H1 (cell line): ENCODE measurements around the gene GSE1. TPM values are rescaled to one million over a fixed set of nuclear protein-coding genes. Genes with fewer than 3 reads are reported as not detected.
A peak's percentile ranks its signal among the peaks of the same experiment; 100 is the strongest.

Source experiments
- CTCF ChIA-PET: fragments of 300-600 bp; sonication (Branson Sonifier 250); formaldehyde crosslinking; loops from one replicate; lab custom pipeline; 2021; ENCODE audit not compliant: partially characterized antibody; lab: Charles Lee
- POLR2A ChIA-PET: fragments of 300-600 bp; sonication (Branson Sonifier 250); formaldehyde crosslinking; loops from one replicate; lab custom pipeline; 2021; ENCODE audit warnings: inconsistent platforms; ENCODE audit not compliant: partially characterized antibody; lab: Charles Lee
- DNase-seq, 2 experiments: peaks; one replicate each; pipeline versions ENCODE4 v3.0.0 to v3.0.0-alpha.2; 2010 to 2022; ENCODE audit warnings: low spot score in 2 of 2, low read depth in 1 of 2, mixed read lengths in 1 of 2
- FAIRE-seq: peaks from 2 replicates; lab custom pipeline; 2011; peaks lifted over from hg19 to GRCh38; lab: Jason Lieb, UNC
- H2AFZ ChIP-seq: 2 replicates; pipeline ENCODE4 v1.8.1; 2012; ENCODE audit warnings: low read length, inconsistent platforms
- H2AK5ac ChIP-seq: 2 replicates; pipeline ENCODE4 v1.6.1; 2013; ENCODE audit warnings: low read depth, low read length
- H2BK120ac ChIP-seq: replicated peaks from 2 replicates; pipeline ENCODE3; 2013; ENCODE audit warnings: low read depth, low read length, inconsistent platforms
- H2BK12ac ChIP-seq: 2 replicates; pipeline ENCODE4 v1.6.1; 2013; ENCODE audit warnings: low read depth, low read length
- H2BK15ac ChIP-seq: 2 replicates; pipeline ENCODE4 v1.6.1; 2013; ENCODE audit warnings: low read length
- H2BK20ac ChIP-seq: 2 replicates; pipeline ENCODE4 v1.6.1; 2013; ENCODE audit warnings: low read length
- H2BK5ac ChIP-seq: 2 replicates; pipeline ENCODE4 v1.6.1; 2013; ENCODE audit warnings: low read depth, low read length
- H3K14ac ChIP-seq: 2 replicates; pipeline ENCODE4 v1.6.1; 2013; ENCODE audit warnings: inconsistent platforms; ENCODE audit not compliant: insufficient read length
- H3K18ac ChIP-seq: 2 replicates; pipeline ENCODE4 v1.6.1; 2013; ENCODE audit warnings: low read length; ENCODE audit errors: extremely low read depth
- H3K23ac ChIP-seq: 2 replicates; pipeline ENCODE4 v1.6.1; 2013; ENCODE audit warnings: inconsistent platforms; ENCODE audit not compliant: insufficient read length
- H3K23me2 ChIP-seq: 2 replicates; pipeline ENCODE4 v1.6.1; 2013; ENCODE audit warnings: low read depth, low read length
- H3K27ac ChIP-seq: 2 replicates; pipeline ENCODE4 v1.6.1; 2011; ENCODE audit warnings: low read depth, low read length, inconsistent platforms
- H3K27me3 ChIP-seq, 4 experiments: replicated peaks in 1 of 4; 1 replicate in 1 of 4; 2 replicates in 3 of 4; pipeline versions ENCODE4 v1.6.1 to v1.8.1; 2011 to 2013; ENCODE audit warnings: low read length in 3 of 4, mild to moderate bottlenecking in 3 of 4, inconsistent platforms in 2 of 4, mixed read lengths in 2 of 4, moderate library complexity in 1 of 4; ENCODE audit not compliant: control insufficient read depth in 3 of 4, insufficient read depth in 3 of 4; ENCODE audit errors: extremely low read depth in 1 of 4
- H3K36me3 ChIP-seq, 4 experiments: 2 replicates each; pipeline versions ENCODE4 v1.6.1 to v1.8.1; 2011 to 2013; ENCODE audit warnings: mild to moderate bottlenecking in 4 of 4, low read length in 3 of 4, moderate library complexity in 2 of 4, control low read depth in 1 of 4, inconsistent platforms in 1 of 4; ENCODE audit not compliant: insufficient read depth in 4 of 4, control insufficient read depth in 2 of 4
- H3K4ac ChIP-seq: replicated peaks from 2 replicates; pipeline ENCODE3; 2013; ENCODE audit warnings: low read length, low read depth, mixed read lengths, inconsistent platforms; ENCODE audit not compliant: insufficient read length
- H3K4me1 ChIP-seq, 4 experiments: replicated peaks in 1 of 4; 1 replicate in 1 of 4; 2 replicates in 3 of 4; pipeline versions ENCODE4 v1.6.1 to v1.8.1; 2011 to 2013; ENCODE audit warnings: low read length in 3 of 4, inconsistent platforms in 2 of 4, mixed read lengths in 1 of 4; ENCODE audit not compliant: insufficient read depth in 4 of 4, control insufficient read depth in 3 of 4
- H3K4me2 ChIP-seq, 2 experiments: 2 replicates each; pipeline versions ENCODE4 v1.6.1 to v1.8.1; 2011 to 2013; ENCODE audit warnings: low read depth in 2 of 2, low read length in 2 of 2, control low read depth in 1 of 2, inconsistent platforms in 1 of 2, mild to moderate bottlenecking in 1 of 2; ENCODE audit not compliant: insufficient read depth in 1 of 2
- H3K4me3 ChIP-seq, 4 experiments: fragments of 200-600, 300-600 bp in 1 of 4; sonication (generic), shearing (Covaris generic), sonication (Bioruptor Twin) in 1 of 4; 2 replicates each; pipeline versions ENCODE4 v1.5.1 to v1.8.1; 2011 to 2016; ENCODE audit warnings: low read length in 4 of 4, low read depth in 3 of 4, control low read depth in 2 of 4, inconsistent platforms in 2 of 4, mild to moderate bottlenecking in 2 of 4, mixed read lengths in 1 of 4, moderate library complexity in 1 of 4; ENCODE audit not compliant: insufficient read depth in 2 of 4; ENCODE audit errors: extremely low read depth in 1 of 4
- H3K56ac ChIP-seq: replicated peaks from 2 replicates; pipeline ENCODE3; 2013; ENCODE audit warnings: low read depth, mild to moderate bottlenecking, mixed read lengths, low read length, inconsistent platforms; ENCODE audit not compliant: insufficient read length
- H3K79me1 ChIP-seq: 2 replicates; pipeline ENCODE4 v1.6.1; 2013; ENCODE audit warnings: low read depth, low read length, control low read depth
- H3K79me2 ChIP-seq, 2 experiments: 2 replicates each; pipeline versions ENCODE4 v1.6.1 to v1.8.1; 2012 to 2013; ENCODE audit warnings: low read length in 2 of 2, mild to moderate bottlenecking in 2 of 2, inconsistent platforms in 1 of 2; ENCODE audit not compliant: insufficient read depth in 2 of 2, control insufficient read depth in 1 of 2
- H3K9ac ChIP-seq, 4 experiments: replicated peaks in 1 of 4; 1 replicate in 1 of 4; 2 replicates in 3 of 4; pipeline versions ENCODE4 v1.6.1 to v1.8.1; 2011 to 2013; ENCODE audit warnings: low read depth in 3 of 4, low read length in 3 of 4, control low read depth in 2 of 4, mild to moderate bottlenecking in 2 of 4, moderate library complexity in 2 of 4, inconsistent platforms in 1 of 4; ENCODE audit errors: extremely low read depth in 1 of 4
- H3K9me3 ChIP-seq, 2 experiments: 2 replicates each; pipeline versions ENCODE4 v1.6.1 to v1.8.1; 2012 to 2013; ENCODE audit warnings: mild to moderate bottlenecking in 2 of 2, moderate library complexity in 2 of 2, control low read depth in 1 of 2, inconsistent platforms in 1 of 2, low read depth in 1 of 2, low read length in 1 of 2, mixed read lengths in 1 of 2; ENCODE audit not compliant: insufficient read depth in 2 of 2
- H4K20me1 ChIP-seq, 2 experiments: replicated peaks in 1 of 2; 2 replicates each; pipeline versions ENCODE3 to v1.8.1; 2011 to 2013; ENCODE audit warnings: inconsistent platforms in 2 of 2, low read length in 2 of 2, mild to moderate bottlenecking in 1 of 2; ENCODE audit not compliant: insufficient read depth in 2 of 2, control insufficient read depth in 1 of 2
- H4K5ac ChIP-seq: 2 replicates; pipeline ENCODE4 v1.6.1; 2013; ENCODE audit warnings: low read length, low read depth, mixed read lengths, inconsistent platforms; ENCODE audit not compliant: insufficient read length
- H4K8ac ChIP-seq: 2 replicates; pipeline ENCODE4 v1.8.0; 2013; ENCODE audit warnings: mild to moderate bottlenecking, moderate library complexity, low read length, inconsistent platforms; ENCODE audit not compliant: insufficient read depth; ENCODE audit errors: extremely low read depth
- H4K91ac ChIP-seq: replicated peaks from 2 replicates; pipeline ENCODE3; 2013; ENCODE audit warnings: low read length, mixed read lengths, inconsistent platforms; ENCODE audit not compliant: insufficient read length
- BACH1 ChIP-seq: IDR thresholded peaks from 2 replicates; pipeline ENCODE4 v1.6.1; 2012; ENCODE audit warnings: low read length, improper control_type of control experiment
- CTBP2 ChIP-seq: IDR thresholded peaks from 2 replicates; pipeline ENCODE4 v1.7.0; 2011; ENCODE audit warnings: borderline replicate concordance, mild to moderate bottlenecking, moderate library complexity, mixed read lengths, low read length; ENCODE audit not compliant: insufficient read depth, insufficient read length
- EZH2 ChIP-seq: fragments of 200-600 bp; sonication (generic); IDR thresholded peaks from 2 replicates; pipeline ENCODE4 v1.7.1; 2012; ENCODE audit warnings: low read depth, mild to moderate bottlenecking, moderate library complexity, low read length, inconsistent platforms; ENCODE audit not compliant: severe bottlenecking
- HDAC2 ChIP-seq, 2 experiments: fragments of 300-600 bp in 1 of 2; sonication (generic) in 1 of 2; IDR thresholded peaks; 2 replicates each; pipeline ENCODE4 v1.6.1; 2011 to 2012; ENCODE audit warnings: low read depth in 2 of 2, low read length in 2 of 2, mild to moderate bottlenecking in 2 of 2, moderate library complexity in 2 of 2, borderline replicate concordance in 1 of 2, inconsistent platforms in 1 of 2
- PHF8 ChIP-seq: fragments of 200-600 bp; sonication (generic); conservative IDR thresholded peaks from 2 replicates; pipeline ENCODE4 v1.7.1; 2012; ENCODE audit warnings: low read depth, mild to moderate bottlenecking, inconsistent platforms, low read length, moderate library complexity
- POLR2A ChIP-seq, 2 experiments: IDR thresholded peaks; 1 replicate in 1 of 2; 2 replicates in 1 of 2; pipeline ENCODE4 v1.6.1; 2011; ENCODE audit warnings: low read depth in 2 of 2, low read length in 2 of 2, mild to moderate bottlenecking in 2 of 2; ENCODE audit errors: control extremely low read depth in 1 of 2
- POLR2AphosphoS5 ChIP-seq: IDR thresholded peaks from 2 replicates; pipeline ENCODE4 v1.6.1; 2011; ENCODE audit warnings: low read depth, low read length
- RAD21 ChIP-seq, 2 experiments: IDR thresholded peaks in 1 of 2; conservative IDR thresholded peaks in 1 of 2; 2 replicates each; pipeline ENCODE4 v1.6.1; 2011; ENCODE audit warnings: low read depth in 2 of 2, low read length in 2 of 2, improper control_type of control experiment in 1 of 2, inconsistent platforms in 1 of 2, mild to moderate bottlenecking in 1 of 2, moderate library complexity in 1 of 2
- TAF1 ChIP-seq: IDR thresholded peaks from 2 replicates; pipeline ENCODE4 v1.6.1; 2011; ENCODE audit warnings: mild to moderate bottlenecking, low read depth, low read length
- YY1 ChIP-seq: IDR thresholded peaks from 2 replicates; pipeline ENCODE4 v1.6.1; 2011; ENCODE audit warnings: low read depth, mild to moderate bottlenecking, low read length
- ZNF274 ChIP-seq: IDR thresholded peaks from 2 replicates; pipeline ENCODE4 v1.7.0; 2012; ENCODE audit warnings: low read length, borderline replicate concordance; ENCODE audit errors: extremely low read depth
- WGBS, 2 experiments: shearing (Covaris generic) in 1 of 2; methylation state at CpG; one replicate each; pipeline versions ENCODE4 v1.1.6 to v1.1.7; 2013 to 2015; ENCODE audit warnings: low lambda C conversion rate in 2 of 2, mixed read lengths in 2 of 2, inconsistent platforms in 1 of 2, low coverage in 1 of 2, missing lambda C conversion rate in 1 of 2; ENCODE audit not compliant: insufficient replicate concordance in 2 of 2, insufficient coverage in 1 of 2, insufficient read length in 1 of 2; ENCODE audit errors: extremely low coverage in 1 of 2, missing lambda C conversion rate in 1 of 2; 5-methylcytosine and 5-hydroxymethylcytosine counted together
- polyA plus RNA-seq, 7 experiments: library from polyadenylated mRNA; depleted of rRNA in 3 of 7; stranded (reverse) in 5 of 7; unstranded in 2 of 7; fragments of >200 nt in 5 of 7; fragments of 200-250 nt in 2 of 7; gene quantifications; 1 replicate in 5 of 7; 2 replicates in 1 of 7; 4 replicates in 1 of 7; pipeline versions ENCODE4 v1.2.1 to v1.2.3, GENCODE V29; 2011 to 2013; ENCODE audit warnings: missing spikeins in 2 of 7, mixed read lengths in 2 of 7
- total RNA-seq: library from RNA; stranded (reverse); fragmentation: NEBNext Ultra II Directional; extraction: Animal tissue kit (Norgen Biotek cat#: 25700); gene quantifications from 2 replicates; pipeline ENCODE4 v1.2.1, GENCODE V29; 2021

GSE1 gene
- total and polyA plus RNA-seq, 2 of the 8 experiments (the other 6 are each of a cell fraction or from before 2014, with no cell fraction given), result 26.0 to 65.6 TPM

- H3K56ac ChIP-seq, result no peak overlapping the region
- H3K9ac ChIP-seq, result no peak overlapping the region; a peak in 1 of 7 replicates
- H3K4me1 ChIP-seq, result peaks cover 32 to 84% (median 78%) of the 10 kb centered on the region in 4 experiments
- peak overlapping the region; percentile 82 for H3K18ac ChIP-seq
- no peaks in the 10 kb centered on the region for H3K36me3 ChIP-seq
- H3K4ac ChIP-seq, result peak overlapping the region; percentile 92
- H2BK12ac ChIP-seq, result peak overlapping the region; percentile 70
- WGBS, 2 experiments, result 13% methylated on average over 22 of the region's 22 CpGs; no CpG with 5 or more reads in 1 of the 2 experiments
- H4K8ac ChIP-seq, result no peak overlapping the region
- H3K14ac ChIP-seq, result no peak overlapping the region
- no peak overlapping the region for H2AFZ ChIP-seq
- H2BK120ac ChIP-seq, result peak overlapping the region; percentile 74
- peak overlapping the region; percentile 55; the same call in 1 of the 2 replicates for H2AK5ac ChIP-seq
- H2BK20ac ChIP-seq, result peak overlapping the region; percentile 98
- H4K5ac ChIP-seq, result peak overlapping the region; percentile 35
- FAIRE-seq, result no peak
- no peaks in the 10 kb centered on the region for H3K23me2 ChIP-seq
- DNase-seq, result peak in 1 of 2 experiments; percentile 51
- peaks cover 0 to 32% (median 24%) of the 10 kb centered on the region in 4 experiments; a peak in 5 of 7 replicates for H3K27me3 ChIP-seq
- peaks cover 15% of the 10 kb centered on the region for H3K79me1 ChIP-seq
- H4K91ac ChIP-seq, result peak overlapping the region; percentile 71
- peak overlapping the region; percentile 37; the same call in 1 of the 2 replicates for H2BK15ac ChIP-seq
- no peak overlapping the region for H3K23ac ChIP-seq
- H3K9me3 ChIP-seq, result no peaks in the 10 kb centered on the region
- H3K4me3 ChIP-seq, result peak overlapping the region in 2 of 4 experiments; percentile 14 to 31; a peak in 4 of 8 replicates
- peak overlapping the region; percentile 73 for H2BK5ac ChIP-seq
- peak overlapping the region; percentile 41 to 57 for H3K4me2 ChIP-seq
- H3K27ac ChIP-seq, result no peak overlapping the region
- POLR2A ChIA-PET, result interaction anchor here (1.0 to 1.8 kb wide), 4 partner anchors 13 to 29 kb away, joined by 3 to 6 read pairs (median 4); no protein-coding TSS in a partner anchor
- peaks cover 0 to 39% of the 10 kb centered on the region in 2 experiments; a peak in 2 of 4 replicates for H3K79me2 ChIP-seq
- CTCF ChIA-PET, result interaction anchor here (0.7 to 15.6 kb wide), 14 partner anchors 10 to 164 kb away, joined by 3 to 173 read pairs (median 4); no protein-coding TSS in a partner anchor
- H4K20me1 ChIP-seq, result peaks cover 2 to 3% of the 10 kb centered on the region in 2 experiments
- peak; percentile 76 for TF ChIP-seq CTBP2
- TF ChIP-seq TAF1, result no peak
- TF ChIP-seq RAD21 (IDR thresholded peaks at IDR 0.05 in 1 of 2, conservative IDR thresholded peaks at IDR 0.05 in 1 of 2; ENCODE audit: low read depth in 2 of 2, low read length in 2 of 2), result no peak
- no peak for TF ChIP-seq POLR2AphosphoS5
- no peak for TF ChIP-seq EZH2
- no peak for TF ChIP-seq BACH1
- TF ChIP-seq POLR2A (IDR thresholded peaks at IDR 0.05; ENCODE audit: control extremely low read depth in 1 of 2, low read depth in 2 of 2, low read length in 2 of 2), result 0 out of 3 replicates have a peak, but pooled peaks of 1 of the 2 experiments have one; percentile 19
- TF ChIP-seq HDAC2 (IDR thresholded peaks at IDR 0.05; ENCODE audit: borderline replicate concordance in 1 of 2, low read depth in 2 of 2, low read length in 2 of 2), result peak in 1 of 2 experiments; percentile 29; a peak in 1 of 4 replicates
- no peak for TF ChIP-seq ZNF274
- TF ChIP-seq PHF8, result no peak
- no peak for TF ChIP-seq YY1
Measured at GRCh38 chr16:85583491-85584181, 29.5 kb upstream of the GSE1 start.
